GM20431 (cell line): ENCODE data around the gene DYRK1A.

Experiments used
- in situ Hi-C: fragments of 300-500 bp; cut with MseI, MboI; formaldehyde crosslinking; loops from one replicate; pipeline ENCODE4 v1.15.0; 2020; ENCODE audit warnings: low sequenced_read_pairs; ENCODE audit not compliant: unreplicated experiment

Gene DYRK1A

GRCh38 chr21:37560385-37560784 is 193.8 kb downstream of the DYRK1A start:
- in situ Hi-C loops: no loop called here

GRCh38 chr21:37561506-37561905 is 194.9 kb downstream of the DYRK1A start:
- in situ Hi-C loops: no loop called here

- in situ Hi-C loops: no loop called here
Measured at GRCh38 chr21:37561941-37562919, 195.7 kb downstream of the DYRK1A start.

- in situ Hi-C loops: no loop called here
Measured at GRCh38 chr21:37562920-37563640, 196.5 kb downstream of the DYRK1A start.

GRCh38 chr21:37563641-37564340 is 197.2 kb downstream of the DYRK1A start:
- in situ Hi-C loops: no loop called here

- in situ Hi-C loops: no loop called here
Measured at GRCh38 chr21:37564341-37564923, 197.9 kb downstream of the DYRK1A start.

GRCh38 chr21:37564924-37565529 is 198.5 kb downstream of the DYRK1A start:
- in situ Hi-C loops: no loop called here

- in situ Hi-C loops: no loop called here
Measured at GRCh38 chr21:37565530-37566223, 199.1 kb downstream of the DYRK1A start.

- in situ Hi-C loops: no loop called here
Measured at GRCh38 chr21:37566790-37567615, 200.4 kb downstream of the DYRK1A start.

GRCh38 chr21:37568415-37568814 is 201.8 kb downstream of the DYRK1A start:
- in situ Hi-C loops: no loop called here

GRCh38 chr21:37568916-37569315 is 202.3 kb downstream of the DYRK1A start:
- in situ Hi-C loops: no loop called here

GRCh38 chr21:37571442-37571841 is 204.9 kb downstream of the DYRK1A start:
- in situ Hi-C loops: no loop called here

- in situ Hi-C loops: no loop called here
Measured at GRCh38 chr21:37574316-37574715, 207.7 kb downstream of the DYRK1A start.

- in situ Hi-C loops: no loop called here
Measured at GRCh38 chr21:37574751-37575150, 208.2 kb downstream of the DYRK1A start.

GRCh38 chr21:37575580-37575979 is 209.0 kb downstream of the DYRK1A start:
- in situ Hi-C loops: no loop called here
